EH (cell line): ENCODE results near the gene FBXO42.
A peak's percentile ranks its signal among the peaks of the same experiment; 100 is the strongest.
"Not testable (repeated sequence)": the region's sequence is repeated elsewhere in the genome, so short reads cannot be mapped to it uniquely, and the experiment has no call there.

ENCODE experiments used
- DNase-seq: peaks from one replicate; pipeline ENCODE4 v3.0.0-alpha.2; 2015; ENCODE audit warnings: low read depth

Gene FBXO42

GRCh38 chr1:16219968-16220500 lies 132.2 kb downstream of the FBXO42 start:
- no peak for DNase-seq

GRCh38 chr1:16218674-16219071 lies 133.6 kb downstream of the FBXO42 start:
- DNase-seq, result no peak

DNA sequence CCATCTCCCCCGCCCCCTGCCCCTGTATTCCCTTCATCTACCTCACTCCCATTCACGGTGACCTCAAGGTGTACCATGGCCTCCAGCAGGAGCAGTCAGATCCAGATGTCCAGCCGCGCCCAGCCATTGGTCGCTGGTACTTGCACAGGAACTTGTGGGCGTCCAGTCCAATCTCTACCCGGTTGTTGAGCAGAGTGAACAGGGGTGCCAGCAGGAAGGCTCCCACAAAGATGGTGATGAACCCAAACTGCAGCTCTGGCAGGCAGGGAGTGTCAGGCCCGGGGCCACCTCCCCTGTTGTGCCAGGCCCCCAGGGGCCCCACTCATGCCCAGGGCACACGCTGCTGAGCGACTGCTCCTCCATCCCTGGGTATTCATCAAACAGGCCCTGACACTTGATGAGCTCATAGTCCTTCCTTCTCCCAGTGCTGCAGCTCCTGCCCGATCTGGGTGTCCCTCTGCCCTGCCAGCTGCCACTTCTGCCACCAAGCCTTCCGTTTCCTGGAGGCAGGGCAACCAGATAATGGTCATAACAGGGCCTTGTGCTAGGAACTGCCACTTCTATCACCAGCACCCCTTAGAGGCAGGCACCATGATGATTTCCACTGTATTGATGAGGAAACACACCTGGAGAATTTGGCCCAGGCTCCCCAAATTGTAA lies 134.1 kb downstream of the FBXO42 start:
- no peak for DNase-seq

- peak; percentile 98 for DNase-seq
These were observed 135.1 kb downstream of the FBXO42 start for GRCh38 chr1:16217061-16217785.

GRCh38 chr1:16215882-16216753 lies 136.2 kb downstream of the FBXO42 start:
- peak; percentile 75 for DNase-seq

DNA sequence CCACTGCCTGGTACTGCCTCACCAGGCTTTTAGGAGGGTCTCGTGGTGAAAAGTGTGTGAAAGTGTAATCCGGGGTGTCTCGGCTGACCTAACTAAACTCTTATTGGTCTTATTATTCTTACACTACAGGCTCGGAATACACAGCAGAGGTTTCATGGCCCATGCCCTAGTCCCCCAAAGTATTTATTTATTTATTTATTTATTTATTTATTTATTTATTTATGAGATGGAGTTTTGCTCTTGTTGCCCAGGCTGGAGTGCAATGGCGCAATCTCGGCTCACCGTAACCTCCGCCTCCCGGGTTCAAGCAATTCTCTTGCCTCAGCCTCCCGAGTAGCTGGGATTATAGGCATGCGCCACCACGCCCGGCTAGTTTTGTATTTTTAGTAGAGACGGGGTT lies 137.0 kb downstream of the FBXO42 start:
- DNase-seq, result not testable (repeated sequence)

- DNase-seq, result not testable (repeated sequence)
These were observed 138.7 kb downstream of the FBXO42 start for GRCh38 chr1:16213544-16213943.

- DNase-seq, result no peak
These were observed 139.3 kb downstream of the FBXO42 start for GRCh38 chr1:16213013-16213412.

DNA sequence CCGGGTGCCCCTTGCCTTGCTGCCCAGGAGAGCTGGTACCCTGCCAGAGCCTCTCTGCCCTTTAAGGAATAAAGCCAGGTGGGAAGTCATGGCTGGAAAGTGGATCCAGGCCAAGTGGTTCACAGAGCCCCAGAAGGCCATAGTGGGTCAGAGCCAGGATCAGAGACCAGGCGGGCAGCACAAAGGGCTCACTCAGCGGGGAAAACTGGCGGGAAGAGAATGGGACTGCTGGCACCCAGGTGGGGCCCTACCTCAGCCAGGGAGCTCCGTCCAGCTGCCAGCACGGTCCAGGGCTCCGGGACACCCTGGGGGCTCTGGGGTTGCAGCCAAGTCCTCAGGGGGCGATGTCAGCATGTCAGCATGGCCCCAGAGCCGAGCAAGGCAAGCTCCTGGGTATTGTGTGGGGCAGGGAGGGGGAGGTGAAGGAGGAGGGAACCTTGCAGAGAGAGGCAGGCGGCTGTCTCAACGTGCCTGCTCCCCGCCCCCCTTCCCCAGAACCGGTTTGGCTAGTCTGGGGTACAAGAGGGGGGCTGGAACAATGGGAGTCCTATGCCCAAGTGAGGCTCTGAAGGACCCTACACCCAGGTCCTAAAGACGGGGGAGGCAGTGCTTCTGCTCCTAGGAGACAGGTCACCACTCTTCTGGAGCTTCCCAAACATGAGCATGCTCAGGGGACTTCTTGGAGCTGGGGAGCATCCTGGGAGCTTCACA lies 139.9 kb downstream of the FBXO42 start, which contains the start of gene ARHGEF19:
ARHGEF19 (minus strand) TSS at position 402 of the 711 bp plus-strand sequence. CDS start 3,598 bp downstream, outside the sequence.
- DNase-seq, result no peak

DNA sequence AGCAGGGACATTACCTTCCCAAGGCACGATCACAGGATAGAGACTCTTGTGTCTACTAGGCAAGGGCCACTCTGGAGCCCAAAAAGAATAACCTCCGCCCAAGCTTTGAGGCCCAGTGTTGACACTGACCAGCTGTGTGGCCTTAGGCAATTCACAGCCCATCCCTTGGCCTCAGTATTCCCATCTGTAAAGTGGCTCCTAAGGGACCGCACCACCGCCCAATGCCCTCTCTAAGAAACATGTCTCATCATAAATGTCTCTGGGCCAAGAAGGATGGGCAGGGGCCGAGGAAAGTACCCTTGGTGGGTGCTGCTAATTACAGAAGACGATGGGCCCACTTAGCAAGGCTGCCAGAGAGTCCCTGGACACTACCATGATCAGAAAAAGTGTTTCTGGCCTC lies 140.5 kb downstream of the FBXO42 start:
- DNase-seq, result no peak

DNA sequence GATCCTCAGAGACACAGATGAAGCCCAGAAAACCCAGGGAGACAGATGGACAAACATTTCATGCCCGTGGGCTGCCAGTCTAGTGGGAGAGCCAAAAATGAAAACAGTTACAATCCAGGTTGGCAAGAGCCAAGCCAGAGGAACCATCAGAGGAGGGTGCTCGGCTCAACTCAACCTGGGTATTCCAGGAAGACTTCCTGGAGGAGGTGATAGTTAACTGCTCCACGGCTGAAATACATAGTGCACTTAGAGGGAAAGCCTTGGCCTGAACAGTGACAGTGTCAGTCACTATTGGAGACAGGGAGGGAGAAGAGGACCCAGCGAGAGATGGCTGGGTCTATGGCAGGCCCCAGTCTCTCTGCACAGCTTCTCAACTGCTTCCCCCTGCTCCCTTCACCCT lies 141.7 kb downstream of the FBXO42 start:
- no peak for DNase-seq

- DNase-seq, result no peak
These were observed 142.4 kb downstream of the FBXO42 start for GRCh38 chr1:16209847-16210407.

DNA sequence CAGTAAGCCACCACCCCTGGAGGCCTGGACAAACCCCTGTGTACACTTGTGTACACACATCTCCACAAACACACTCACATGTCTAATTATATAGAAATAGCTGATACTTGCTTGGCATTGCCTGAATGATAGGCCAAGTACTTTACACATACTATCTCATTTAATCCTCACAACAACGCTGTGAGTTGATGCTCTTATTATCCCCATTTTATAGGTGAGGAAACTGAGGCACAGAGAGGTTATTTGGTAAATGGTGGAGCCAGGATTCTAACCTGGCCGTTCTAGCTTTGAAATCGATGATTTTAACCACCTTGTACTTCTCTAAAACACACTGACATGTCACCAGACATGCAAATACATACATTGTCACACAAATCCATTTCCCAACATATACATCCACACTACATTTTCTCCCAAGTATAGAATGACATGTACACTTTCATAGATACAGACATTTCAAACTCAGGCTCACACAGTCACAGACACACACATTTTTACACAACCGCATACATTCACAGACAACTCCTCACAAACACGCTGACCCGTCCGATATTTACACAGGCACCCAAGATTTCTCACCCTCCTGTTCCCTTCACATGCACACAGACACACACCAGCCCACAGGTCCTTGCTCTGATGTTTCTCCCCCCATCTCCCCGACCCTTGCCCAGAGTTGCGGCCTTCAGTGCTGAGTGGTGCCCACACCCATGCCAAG lies 143.0 kb downstream of the FBXO42 start:
- no peak for DNase-seq

GRCh38 chr1:16208270-16208987 lies 143.9 kb downstream of the FBXO42 start:
- DNase-seq, result peak; percentile 32

GRCh38 chr1:16207318-16208269 lies 144.7 kb downstream of the FBXO42 start:
- peak; percentile 65 for DNase-seq

- DNase-seq, result peak; percentile 99
These were observed 145.5 kb downstream of the FBXO42 start for GRCh38 chr1:16206547-16207317.

DNA sequence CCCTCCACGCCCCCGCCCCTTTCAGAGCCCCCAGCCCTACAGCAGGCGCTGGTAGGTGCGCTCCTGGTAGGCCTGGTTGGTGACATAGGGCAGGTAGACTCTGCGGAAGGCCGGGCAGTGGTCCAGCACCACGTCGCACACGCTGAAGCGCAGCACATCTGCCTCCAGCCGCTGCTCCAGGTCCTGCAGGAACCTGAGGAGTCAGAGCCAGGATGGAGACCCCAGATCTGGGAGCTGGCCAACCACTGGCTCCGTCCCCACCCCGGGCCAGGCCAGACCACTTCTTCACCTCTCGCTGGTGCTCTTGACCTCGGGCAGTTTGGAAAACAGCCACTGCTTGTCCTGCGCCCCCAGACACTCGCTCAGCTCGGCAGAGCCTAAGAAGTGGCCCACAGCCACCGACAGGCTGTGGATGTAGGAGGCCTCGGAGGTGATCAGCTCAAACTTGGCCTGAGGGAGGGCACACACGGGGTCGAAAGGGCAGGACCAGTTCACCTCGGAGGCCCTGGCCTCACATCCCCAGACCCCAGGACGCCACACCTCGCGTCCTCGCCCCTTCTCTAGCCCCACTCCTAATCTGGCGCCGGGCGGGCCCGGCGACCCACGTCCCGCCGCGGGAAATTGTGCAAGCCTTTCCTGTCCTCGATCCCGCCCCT lies 146.3 kb downstream of the FBXO42 start:
- DNase-seq, result no peak

DNA sequence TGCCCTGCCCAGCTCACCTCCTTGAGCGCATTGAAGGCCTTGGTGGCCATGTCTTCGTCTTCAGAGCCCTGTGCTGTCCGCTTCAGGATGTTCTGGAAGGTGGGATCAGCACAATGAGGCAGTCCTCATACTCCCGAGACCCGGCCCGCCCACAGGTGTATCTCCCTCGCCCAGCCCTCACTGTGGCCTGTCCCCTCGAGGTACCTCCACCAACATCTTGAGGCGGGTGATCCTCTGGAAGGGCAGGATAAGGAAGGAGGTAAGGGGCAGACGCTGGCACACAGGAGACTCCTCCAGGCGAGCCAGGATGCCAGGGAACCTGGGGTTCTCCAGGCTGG lies 147.0 kb downstream of the FBXO42 start:
- no peak for DNase-seq
